Skeletal muscle satellite cell (primary cell): Measurements from ENCODE around the gene PLK3.

Experiments
- H3K27me3 ChIP-seq: 2 replicates; pipeline ENCODE4 v1.7.0; 2013; ENCODE audit warnings: low read length; ENCODE audit not compliant: control insufficient read depth, insufficient read depth
- H3K36me3 ChIP-seq: 2 replicates; pipeline ENCODE4 v1.7.0; 2013; ENCODE audit warnings: mild to moderate bottlenecking, control low read depth, low read length; ENCODE audit not compliant: insufficient read depth
- H3K4me1 ChIP-seq: 2 replicates; pipeline ENCODE4 v1.7.0; 2013; ENCODE audit warnings: low read length; ENCODE audit not compliant: control insufficient read depth, insufficient read depth
- H3K4me2 ChIP-seq: 2 replicates; pipeline ENCODE4 v1.7.0; 2013; ENCODE audit warnings: mild to moderate bottlenecking, low read length
- H3K4me3 ChIP-seq: 2 replicates; pipeline ENCODE4 v1.7.0; 2013; ENCODE audit warnings: low read length
- H3K9ac ChIP-seq: 2 replicates; pipeline ENCODE4 v1.7.0; 2013; ENCODE audit warnings: mild to moderate bottlenecking, low read depth, low read length, moderate library complexity
- H3K9me3 ChIP-seq: replicated peaks from 2 replicates; pipeline ENCODE4 v1.7.0; 2013; ENCODE audit warnings: mild to moderate bottlenecking, control low read depth, low read length

The PLK3 gene

GRCh38 chr1:44778705-44779576, 21.2 kb upstream of the PLK3 start:
- Histone ChIP-seq H3K36me3 (peaks cover 60% of the 10 kb centered on the region), H3K4me3 (no peak overlapping the region), H3K9ac (no peak overlapping the region), H3K4me1 (peaks cover 25% of the 10 kb centered on the region), H3K27me3 (no peaks in the 10 kb centered on the region), H3K4me2 (peak overlapping the region; percentile 94), H3K9me3 (no peaks in the 10 kb centered on the region)

- no peaks in the 10 kb centered on the region for H3K9me3 ChIP-seq
- peaks cover 60% of the 10 kb centered on the region for H3K36me3 ChIP-seq
- H3K4me2 ChIP-seq: no peak overlapping the region
- no peak overlapping the region for H3K9ac ChIP-seq
- peaks cover 31% of the 10 kb centered on the region for H3K4me1 ChIP-seq
- no peak overlapping the region for H3K4me3 ChIP-seq
- H3K27me3 ChIP-seq: no peaks in the 10 kb centered on the region
Measured at GRCh38 chr1:44780583-44781121, 19.5 kb upstream of the PLK3 start.

- peak overlapping the region; percentile 39 for H3K9ac ChIP-seq
- no peaks in the 10 kb centered on the region for H3K27me3 ChIP-seq
- peak overlapping the region; percentile 3 for H3K4me3 ChIP-seq
- peak overlapping the region; percentile 50 for H3K4me2 ChIP-seq
- H3K36me3 ChIP-seq: peaks cover 30% of the 10 kb centered on the region
- no peaks in the 10 kb centered on the region for H3K9me3 ChIP-seq
- peaks cover 24% of the 10 kb centered on the region for H3K4me1 ChIP-seq
Measured at GRCh38 chr1:44783697-44784093, 16.5 kb upstream of the PLK3 start.

- no peaks in the 10 kb centered on the region for H3K27me3 ChIP-seq
- H3K9me3 ChIP-seq: no peaks in the 10 kb centered on the region
- H3K4me2 ChIP-seq: peak overlapping the region; percentile 50
- H3K4me1 ChIP-seq: peaks cover 24% of the 10 kb centered on the region
- H3K36me3 ChIP-seq: peaks cover 23% of the 10 kb centered on the region
- H3K9ac ChIP-seq: peak overlapping the region; percentile 39
- H3K4me3 ChIP-seq: peak overlapping the region; percentile 3
Measured at GRCh38 chr1:44784094-44785028, 15.8 kb upstream of the PLK3 start.

GRCh38 chr1:44785029-44785380, 15.2 kb upstream of the PLK3 start:
- Histone ChIP-seq H3K36me3 (peaks cover 17% of the 10 kb centered on the region), H3K4me3 (no peak overlapping the region), H3K4me2 (no peak overlapping the region), H3K4me1 (peaks cover 24% of the 10 kb centered on the region), H3K27me3 (no peaks in the 10 kb centered on the region), H3K9me3 (no peaks in the 10 kb centered on the region), H3K9ac (no peak overlapping the region)

- Histone ChIP-seq H3K4me3 (peak overlapping the region; percentile 70), H3K9me3 (no peaks in the 10 kb centered on the region), H3K36me3 (peaks cover 10% of the 10 kb centered on the region), H3K9ac (peak overlapping the region; percentile 22), H3K4me1 (peaks cover 24% of the 10 kb centered on the region), H3K4me2 (peak overlapping the region; percentile 96), H3K27me3 (no peaks in the 10 kb centered on the region)
Measured at GRCh38 chr1:44785501-44786137, 14.6 kb upstream of the PLK3 start.

GRCh38 chr1:44786138-44786840, 13.9 kb upstream of the PLK3 start:
- Histone ChIP-seq H3K27me3 (no peaks in the 10 kb centered on the region), H3K4me3 (peak overlapping the region; percentile 70), H3K9ac (peak overlapping the region; percentile 63), H3K36me3 (peaks cover 4% of the 10 kb centered on the region), H3K4me1 (peaks cover 24% of the 10 kb centered on the region), H3K9me3 (no peaks in the 10 kb centered on the region), H3K4me2 (peak overlapping the region; percentile 96)

GRCh38 chr1:44786841-44787426, 13.2 kb upstream of the PLK3 start:
- Histone ChIP-seq H3K4me3 (no peak overlapping the region), H3K36me3 (no peaks in the 10 kb centered on the region), H3K9ac (no peak overlapping the region), H3K27me3 (no peaks in the 10 kb centered on the region), H3K9me3 (no peaks in the 10 kb centered on the region), H3K4me2 (peak overlapping the region; percentile 96), H3K4me1 (peaks cover 24% of the 10 kb centered on the region)

- H3K4me2 ChIP-seq: no peak overlapping the region
- no peaks in the 10 kb centered on the region for H3K36me3 ChIP-seq
- no peaks in the 10 kb centered on the region for H3K9me3 ChIP-seq
- H3K4me3 ChIP-seq: no peak overlapping the region
- no peaks in the 10 kb centered on the region for H3K27me3 ChIP-seq
- peaks cover 24% of the 10 kb centered on the region for H3K4me1 ChIP-seq
- no peak overlapping the region for H3K9ac ChIP-seq
Measured at GRCh38 chr1:44787506-44787905, 12.7 kb upstream of the PLK3 start.

- Histone ChIP-seq H3K27me3 (no peaks in the 10 kb centered on the region), H3K36me3 (no peaks in the 10 kb centered on the region), H3K9me3 (no peaks in the 10 kb centered on the region), H3K4me3 (no peak within 1 kb of the TSS), H3K9ac (no peak within 1 kb of the TSS), H3K4me2 (no peak within 1 kb of the TSS), H3K4me1 (peaks cover 24% of the 10 kb centered on the region)
Measured at GRCh38 chr1:44788120-44788860, 11.9 kb upstream of the PLK3 start, which contains the start of gene BEST4. TSS of gene BEST4 (minus strand) at chr1:44788170. CDS start at chr1:44787705, 465 bp downstream.
